Measurements from ENCODE around the gene PCED1A.

The PCED1A gene

GRCh38 chr20:2837221-2837960 lies 3.1 kb downstream of the PCED1A start:
- H3K4me2 ChIP-seq (ENCODE audit: low read depth, low read length) = no peak overlapping the region
- no peaks in the 10 kb centered on the region for H3K9me2 ChIP-seq (replicated peaks; ENCODE audit: insufficient read depth, low read length)
- peaks cover 5% of the 10 kb centered on the region; the same call in 1 of the 2 replicates for H3K4me1 ChIP-seq (ENCODE audit: low read length)
- H3K27ac ChIP-seq (ENCODE audit: low read length) = no peak overlapping the region
- H3K9me3 ChIP-seq (replicated peaks; ENCODE audit: insufficient read depth, low read length) = no peaks in the 10 kb centered on the region
- TF ChIP-seq EZH2 (optimal IDR thresholded peaks at IDR 0.05; ENCODE audit: low read depth, low read length) (no peak), CTCF (IDR thresholded peaks at IDR 0.05; ENCODE audit: low read length) (no peak), EZH2phosphoT487 (IDR thresholded peaks at IDR 0.05; ENCODE audit: low read length) (no peak)
- no peak overlapping the region for H3K4me3 ChIP-seq (ENCODE audit: low read length)
- H3K36me3 ChIP-seq (replicated peaks; ENCODE audit: insufficient read depth, low read length) = no peaks in the 10 kb centered on the region
- no peak overlapping the region for H3K9ac ChIP-seq (ENCODE audit: low read length)
- H3K27me3 ChIP-seq (replicated peaks; ENCODE audit: insufficient read depth, low read length) = no peaks in the 10 kb centered on the region
- H2AFZ ChIP-seq (ENCODE audit: low read length) = no peak overlapping the region
- H4K20me1 ChIP-seq (ENCODE audit: insufficient read depth, low read length) = no peaks in the 10 kb centered on the region
- no peaks in the 10 kb centered on the region for H3F3A ChIP-seq (ENCODE audit: insufficient read depth, low read length)
- no peak for DNase-seq
- H3K79me2 ChIP-seq (ENCODE audit: low read length) = peaks cover 10% of the 10 kb centered on the region

- H3F3A ChIP-seq (ENCODE audit: insufficient read depth, low read length) = no peaks in the 10 kb centered on the region
- H3K4me1 ChIP-seq (ENCODE audit: low read length) = peaks cover 5% of the 10 kb centered on the region; the same call in 1 of the 2 replicates
- H2AFZ ChIP-seq (ENCODE audit: low read length) = no peak overlapping the region
- H3K27ac ChIP-seq (ENCODE audit: low read length) = no peak overlapping the region
- H3K79me2 ChIP-seq (ENCODE audit: low read length) = peaks cover 3% of the 10 kb centered on the region; the same call in 1 of the 2 replicates
- H3K9ac ChIP-seq (ENCODE audit: low read length) = no peak overlapping the region
- no peaks in the 10 kb centered on the region for H3K36me3 ChIP-seq (replicated peaks; ENCODE audit: insufficient read depth, low read length)
- H3K4me2 ChIP-seq (ENCODE audit: low read depth, low read length) = no peak overlapping the region
- H3K4me3 ChIP-seq (ENCODE audit: low read length) = no peak overlapping the region
- no peak for TF ChIP-seq EZH2phosphoT487 (IDR thresholded peaks at IDR 0.05; ENCODE audit: low read length)
- H4K20me1 ChIP-seq (ENCODE audit: insufficient read depth, low read length) = no peaks in the 10 kb centered on the region
- no peaks in the 10 kb centered on the region for H3K9me2 ChIP-seq (replicated peaks; ENCODE audit: insufficient read depth, low read length)
- no peak for DNase-seq
- H3K9me3 ChIP-seq (replicated peaks; ENCODE audit: insufficient read depth, low read length) = no peaks in the 10 kb centered on the region
- H3K27me3 ChIP-seq (replicated peaks; ENCODE audit: insufficient read depth, low read length) = no peaks in the 10 kb centered on the region
Measured at GRCh38 chr20:2836035-2836434, 4.4 kb downstream of the PCED1A start.

- peaks cover 5% of the 10 kb centered on the region; the same call in 1 of the 2 replicates for H3K4me1 ChIP-seq (ENCODE audit: low read length)
- TF ChIP-seq EZH2 (optimal IDR thresholded peaks at IDR 0.05; ENCODE audit: low read depth, low read length) = no peak
- no peak for TF ChIP-seq CTCF (IDR thresholded peaks at IDR 0.05; ENCODE audit: low read length)
- no peak for TF ChIP-seq EZH2phosphoT487 (IDR thresholded peaks at IDR 0.05; ENCODE audit: low read length)
- H2AFZ ChIP-seq (ENCODE audit: low read length) = no peak overlapping the region
Measured at GRCh38 chr20:2835331-2835796, 5.1 kb downstream of the PCED1A start.

More at GRCh38 chr20:2835331-2835796, 5.1 kb downstream of the PCED1A start:
- Histone ChIP-seq H3K9me2 (replicated peaks; ENCODE audit: insufficient read depth, low read length) (no peaks in the 10 kb centered on the region), H4K20me1 (ENCODE audit: insufficient read depth, low read length) (no peaks in the 10 kb centered on the region), H3K27ac (ENCODE audit: low read length) (no peak overlapping the region), H3K9ac (ENCODE audit: low read length) (no peak overlapping the region), H3K79me2 (ENCODE audit: low read length) (no peaks in the 10 kb centered on the region), H3K4me3 (ENCODE audit: low read length) (no peak overlapping the region), H3K36me3 (replicated peaks; ENCODE audit: insufficient read depth, low read length) (no peaks in the 10 kb centered on the region), H3K9me3 (replicated peaks; ENCODE audit: insufficient read depth, low read length) (no peaks in the 10 kb centered on the region), H3K4me2 (ENCODE audit: low read depth, low read length) (no peak overlapping the region), H3F3A (ENCODE audit: insufficient read depth, low read length) (no peaks in the 10 kb centered on the region), H3K27me3 (replicated peaks; ENCODE audit: insufficient read depth, low read length) (no peaks in the 10 kb centered on the region)
- DNase-seq = no peak

Measured in MM.1S (cell line).